Femur (tissue), 1 donor: ENCODE measurements around the gene ARMH1.

Source experiments
- DNase-seq: peaks from one replicate; pipeline ENCODE4 v3.0.0-alpha.2; 2017

ARMH1 gene

GRCh38 chr1:44672254-44672955 is 2.1 kb upstream of the ARMH1 start:
- DNase-seq: peak; percentile 71

DNA sequence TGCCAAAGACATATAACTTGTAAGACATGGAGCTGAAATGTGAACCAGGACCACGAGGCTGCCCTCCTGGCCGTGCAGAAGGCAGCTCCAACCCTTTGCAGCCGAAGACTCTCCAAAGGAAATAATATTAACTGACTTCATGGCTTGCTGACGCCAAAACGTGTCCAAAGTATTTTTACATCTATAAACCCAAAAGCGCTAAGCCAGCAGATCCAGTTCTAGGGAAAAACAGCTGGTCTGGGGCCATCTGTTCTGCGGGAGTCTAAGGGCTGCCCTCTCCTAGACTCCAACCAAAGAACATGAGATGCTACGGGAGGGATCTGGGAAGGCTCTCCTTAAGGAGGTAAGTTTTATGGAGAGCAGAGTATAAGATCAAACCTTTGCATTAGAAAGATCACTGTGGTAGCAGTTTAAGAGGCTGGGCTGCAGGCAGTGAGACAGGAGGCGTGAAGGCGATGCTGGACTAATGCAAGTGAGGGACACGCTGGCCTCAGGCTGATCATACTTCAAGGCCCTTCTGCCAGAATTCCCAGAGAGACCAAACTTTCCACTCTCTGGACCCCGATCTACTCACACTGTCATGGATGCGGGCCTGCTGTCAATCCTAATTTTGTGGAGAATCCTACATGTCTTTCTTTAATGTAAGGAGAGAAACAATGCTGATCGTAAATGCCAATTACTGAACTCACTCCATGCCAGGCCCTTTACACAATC is 1.4 kb upstream of the ARMH1 start:
- DNase-seq: peak; percentile 40

DNA sequence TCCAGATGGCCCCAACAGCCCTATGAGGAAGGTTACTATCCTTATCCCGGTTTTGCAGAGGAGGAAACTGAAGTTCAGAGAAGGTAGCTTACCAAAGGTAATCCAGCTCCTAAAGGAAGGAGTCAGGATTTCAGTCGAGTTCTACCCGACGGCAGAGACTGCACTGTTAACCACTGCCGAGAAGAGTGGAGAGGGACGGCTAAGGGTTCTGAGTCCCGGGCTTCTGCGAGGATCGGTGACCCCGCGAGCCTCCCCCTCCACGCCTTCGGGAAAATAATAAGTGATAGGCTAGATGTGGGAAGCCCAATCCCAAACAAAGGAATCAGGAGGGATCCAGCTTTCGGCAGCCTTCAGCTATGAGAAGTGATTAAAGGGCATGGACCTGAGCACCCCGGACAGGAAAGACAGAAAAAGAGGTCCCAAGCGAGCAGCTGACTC is 820 bp upstream of the ARMH1 start:
- no peak for DNase-seq

GRCh38 chr1:44675186-44675585 is 672 bp downstream of the ARMH1 start:
- no peak for DNase-seq

GRCh38 chr1:44676484-44677200 is 2.1 kb downstream of the ARMH1 start:
- DNase-seq: no peak

- no peak for DNase-seq
Observed at GRCh38 chr1:44677201-44677766, 2.8 kb downstream of the ARMH1 start.

DNA sequence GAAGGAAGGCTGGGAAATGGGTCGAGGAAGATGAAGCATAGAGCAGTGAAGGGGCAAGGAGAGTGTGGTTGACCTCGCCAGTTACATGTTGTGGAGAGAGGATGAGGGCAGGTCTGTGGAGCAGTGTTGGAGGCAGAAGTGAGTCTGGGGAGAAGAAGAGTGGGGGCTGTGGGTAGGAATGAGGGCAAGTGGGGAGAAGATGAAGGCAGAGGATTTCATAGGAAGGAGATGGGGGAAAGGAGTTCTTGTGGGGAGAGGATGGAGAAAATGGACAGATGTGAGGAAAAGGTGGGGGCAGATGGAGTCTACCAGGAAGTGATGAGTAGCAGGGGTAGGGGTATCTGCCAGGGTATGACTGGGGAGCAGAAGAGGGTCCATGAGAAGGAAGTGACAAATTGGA is 3.6 kb downstream of the ARMH1 start:
- DNase-seq: no peak

DNA sequence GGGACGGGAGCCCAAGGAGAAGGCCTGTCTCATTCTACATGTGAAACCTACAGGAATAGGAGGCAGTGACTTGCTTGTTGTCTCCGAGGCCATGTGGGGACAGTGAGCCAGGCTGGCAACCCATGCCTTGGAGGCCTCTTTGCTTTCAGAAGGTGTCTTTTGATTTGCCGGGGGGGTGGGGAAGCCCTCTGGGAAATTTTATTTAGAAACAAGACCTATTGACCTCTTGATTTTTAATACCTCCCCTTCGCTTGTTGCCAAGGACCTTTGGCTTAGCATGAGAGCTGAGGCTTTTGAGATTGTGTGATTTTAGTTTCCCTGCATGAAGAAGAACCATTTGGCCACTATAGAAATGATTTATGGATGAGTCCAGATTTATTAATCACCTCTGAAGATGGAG is 4.1 kb downstream of the ARMH1 start:
- DNase-seq: no peak

DNA sequence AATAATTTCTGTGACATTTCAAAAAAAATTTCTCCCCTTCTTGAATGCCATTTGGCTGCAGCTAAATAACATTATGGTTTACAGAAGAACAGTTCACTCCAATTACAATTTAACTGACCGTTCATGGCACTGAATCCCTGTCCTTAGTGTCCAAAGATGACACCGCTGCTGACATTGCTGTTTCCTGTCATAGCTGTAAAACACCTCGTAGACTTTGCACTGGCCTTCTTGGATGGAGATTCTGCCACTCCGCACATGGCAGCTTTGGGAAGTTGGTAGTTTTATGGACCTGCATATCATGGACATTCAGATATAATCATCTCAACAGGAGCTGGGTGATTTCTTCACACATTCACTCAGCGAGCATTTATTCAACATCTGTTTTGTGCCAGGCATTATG is 5.0 kb downstream of the ARMH1 start:
- DNase-seq: no peak

DNA sequence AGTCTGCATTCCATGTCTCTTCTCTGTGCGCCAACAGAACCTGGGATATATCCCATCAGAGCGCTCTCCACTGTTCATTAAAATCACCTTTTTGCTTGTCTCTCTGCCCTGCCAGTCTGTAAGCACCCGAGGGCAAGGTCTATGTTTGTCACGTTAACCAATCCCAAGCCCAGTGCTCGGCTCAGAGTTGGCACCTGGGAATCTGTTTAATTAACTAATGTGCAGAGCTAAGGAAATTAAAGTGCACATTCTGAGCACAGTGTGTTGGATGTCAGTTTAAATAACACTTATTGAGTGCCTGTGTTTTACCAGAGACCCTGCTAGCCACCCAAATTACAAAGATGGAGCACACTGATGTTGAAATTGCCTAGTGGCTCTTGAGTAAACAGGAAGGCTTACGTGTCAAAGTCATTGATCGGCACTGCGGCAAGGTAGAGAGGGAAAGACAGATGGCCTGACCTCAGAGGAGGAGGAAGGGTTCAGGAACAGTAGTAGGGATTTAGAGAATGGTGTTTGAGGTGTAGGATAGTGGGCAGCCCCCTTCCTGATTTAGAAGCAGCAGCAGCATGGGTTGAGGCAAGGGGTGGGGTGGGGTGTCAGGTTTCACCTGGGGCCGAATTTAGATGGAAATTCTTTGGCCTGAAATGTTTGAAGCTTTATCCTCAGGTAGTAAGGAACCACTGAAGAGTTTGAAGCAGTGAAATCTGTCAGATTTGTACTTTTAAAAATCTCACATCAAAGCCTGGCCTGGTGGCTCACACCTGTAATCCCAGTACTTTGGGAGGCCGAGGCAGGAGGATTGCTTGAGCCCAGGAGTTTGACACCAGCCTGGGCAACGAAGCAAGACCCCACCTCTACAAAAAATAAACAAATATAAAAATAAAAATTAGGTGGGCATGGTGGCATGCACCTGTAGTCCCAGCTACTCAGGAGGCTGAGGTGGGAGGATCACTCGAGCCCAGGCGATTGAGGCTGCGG is 7.7 kb downstream of the ARMH1 start:
- no peak for DNase-seq

DNA sequence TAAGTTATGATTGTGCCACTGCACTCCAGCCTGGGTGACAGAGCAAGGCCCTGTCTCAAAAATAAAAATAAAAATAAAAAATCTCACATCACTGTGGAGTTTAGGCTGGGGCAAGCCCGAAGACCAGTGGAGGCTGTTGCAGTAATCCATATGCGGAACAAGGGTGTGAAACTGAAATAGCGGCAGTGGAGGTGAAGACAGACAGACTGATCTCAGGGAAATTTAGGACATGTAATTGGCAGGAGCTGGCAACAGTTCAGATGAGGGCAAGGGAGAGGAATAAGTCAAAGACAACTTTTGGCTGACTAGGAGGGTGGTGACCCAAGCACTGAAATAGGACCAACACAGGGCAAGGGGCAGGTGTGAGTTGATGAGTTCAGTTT is 8.4 kb downstream of the ARMH1 start:
- DNase-seq: no peak

DNA sequence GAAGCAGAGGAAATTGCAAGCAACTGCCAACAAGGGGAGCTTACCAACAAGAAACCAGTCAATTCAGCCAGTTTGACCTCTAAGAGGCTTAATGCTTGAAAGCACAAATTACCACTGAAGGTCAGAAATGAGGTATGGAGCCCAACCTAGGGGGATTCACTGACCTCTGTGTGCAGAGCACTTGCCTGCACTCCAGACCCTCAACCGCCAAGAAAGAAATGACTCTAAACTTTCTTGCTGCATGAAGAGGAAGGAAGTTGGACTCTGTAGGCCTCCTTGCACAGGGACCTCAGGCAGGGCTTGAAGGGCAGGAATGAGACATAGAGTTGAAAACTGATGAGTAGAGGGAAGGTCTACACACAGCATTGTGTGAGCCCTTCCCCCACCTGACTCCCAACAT is 10.0 kb downstream of the ARMH1 start:
- DNase-seq: no peak

GRCh38 chr1:44685218-44685617 is 10.7 kb downstream of the ARMH1 start:
- no peak for DNase-seq

DNA sequence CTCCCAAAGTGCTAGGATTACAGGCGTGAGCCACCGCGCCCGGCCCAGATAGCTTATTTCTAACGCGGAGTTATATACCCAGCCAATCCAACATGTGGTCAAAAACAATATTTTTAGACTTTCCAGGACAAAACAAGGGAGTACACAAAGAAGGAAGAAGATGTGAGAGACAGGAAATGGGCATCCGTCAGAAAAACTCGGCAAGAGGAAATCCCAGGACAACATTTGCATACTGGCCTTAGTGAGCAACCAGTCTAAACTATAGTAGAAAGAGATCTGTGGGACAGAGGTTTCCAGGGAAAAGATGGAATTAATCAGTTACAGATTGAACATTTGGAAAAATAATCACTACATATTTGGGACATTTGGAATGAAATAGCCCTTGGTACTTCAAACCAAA is 11.4 kb downstream of the ARMH1 start:
- DNase-seq: no peak

GRCh38 chr1:44688760-44689446 is 14.4 kb downstream of the ARMH1 start:
- DNase-seq: no peak

- DNase-seq: no peak
Observed at GRCh38 chr1:44689447-44689765, 14.9 kb downstream of the ARMH1 start.

GRCh38 chr1:44693159-44693558 is 18.6 kb downstream of the ARMH1 start:
- DNase-seq: no peak

GRCh38 chr1:44693900-44694299 is 19.4 kb downstream of the ARMH1 start:
- no peak for DNase-seq

DNA sequence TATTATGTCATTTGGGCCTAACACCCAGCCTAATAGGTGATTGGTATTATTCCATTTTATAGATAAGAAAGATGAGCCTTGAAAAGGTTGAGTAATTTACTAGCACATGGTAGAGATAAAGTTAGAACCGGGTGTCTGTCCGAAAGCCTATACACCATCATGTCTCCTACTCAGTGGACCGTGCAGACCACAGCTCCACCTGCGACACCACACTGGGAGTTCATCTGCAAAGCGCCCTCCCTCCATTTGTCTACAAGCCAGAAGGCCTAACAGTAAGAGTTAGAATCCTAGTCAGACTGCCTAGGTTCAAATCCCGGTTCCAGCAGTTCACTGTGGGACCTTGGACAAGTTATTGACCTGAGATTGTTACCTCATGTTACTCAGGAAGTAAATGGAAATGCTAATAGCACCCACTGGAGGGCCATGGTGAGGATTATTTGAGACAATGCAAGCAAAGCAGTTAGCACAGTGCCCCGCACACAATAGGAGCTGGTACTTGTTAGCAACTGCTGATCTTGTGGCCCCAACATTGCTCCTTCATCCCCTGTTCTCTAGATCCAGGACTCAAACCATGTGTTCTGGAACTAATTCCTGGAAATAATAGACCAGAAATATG is 20.5 kb downstream of the ARMH1 start:
- DNase-seq: no peak

GRCh38 chr1:44695671-44696070 is 21.2 kb downstream of the ARMH1 start:
- no peak for DNase-seq

DNA sequence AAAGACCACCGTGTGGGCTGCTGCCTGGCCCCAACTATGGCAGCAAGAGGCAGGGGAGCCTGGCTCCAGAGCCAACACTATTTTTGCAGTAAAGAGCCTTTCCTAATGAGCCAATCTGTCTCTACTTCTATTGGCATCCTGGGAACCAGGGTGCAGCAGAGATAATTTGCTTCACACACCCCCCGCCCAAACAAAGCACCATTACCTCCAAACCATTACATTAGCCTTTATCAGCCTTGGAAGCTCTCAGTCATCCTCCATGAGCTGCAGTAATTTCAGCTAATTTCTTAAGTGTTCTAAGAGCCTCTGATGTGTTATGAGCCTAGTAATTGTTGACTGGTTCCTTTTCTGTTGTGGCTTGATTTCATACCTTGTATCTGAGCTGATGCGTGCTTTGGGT is 21.6 kb downstream of the ARMH1 start:
- DNase-seq: no peak
